ENCODE data around the gene ITK. TPM values are rescaled to one million over a fixed set of nuclear protein-coding genes. Genes with fewer than 3 reads are reported as not detected.
"Not testable (repeated sequence)": the region's sequence is repeated elsewhere in the genome, so short reads cannot be mapped to it uniquely, and the experiment has no call there.

ITK gene
- total RNA-seq, 1 donor from 2014 or later: 0.70 TPM

GRCh38 chr5:157236423-157236822 lies 55.8 kb downstream of the ITK start:
- no peak for ATAC-seq
- DNase-seq (ENCODE audit: low spot score): no peak

GRCh38 chr5:157241483-157241882 lies 60.8 kb downstream of the ITK start:
- DNase-seq (ENCODE audit: low spot score) (no peak), ATAC-seq (no peak)

- DNase-seq (ENCODE audit: low spot score); ATAC-seq: not testable (repeated sequence)
Observed at GRCh38 chr5:157244704-157245103, 64.1 kb downstream of the ITK start.

GRCh38 chr5:157245476-157245875 lies 64.8 kb downstream of the ITK start:
- DNase-seq (ENCODE audit: low spot score) (no peak), ATAC-seq (no peak)

GRCh38 chr5:157245886-157246285 lies 65.2 kb downstream of the ITK start:
- DNase-seq (ENCODE audit: low spot score) (no peak), ATAC-seq (no peak)

- no peak for ATAC-seq
- DNase-seq (ENCODE audit: low spot score): no peak
Observed at GRCh38 chr5:157247267-157247666, 66.6 kb downstream of the ITK start.

- no peak for DNase-seq (ENCODE audit: low spot score)
- ATAC-seq: no peak
Observed at GRCh38 chr5:157248821-157249470, 68.3 kb downstream of the ITK start.

- no peak for DNase-seq (ENCODE audit: low spot score)
- ATAC-seq: peak; percentile 26
Observed at GRCh38 chr5:157252711-157253465, 72.2 kb downstream of the ITK start.

GRCh38 chr5:157253547-157253946 lies 72.9 kb downstream of the ITK start:
- peak; percentile 58 for DNase-seq (ENCODE audit: low spot score)
- ATAC-seq: peak; percentile 99

- ATAC-seq (no peak), DNase-seq (ENCODE audit: low spot score) (no peak)
Observed at GRCh38 chr5:157258450-157258849, 77.8 kb downstream of the ITK start.

GRCh38 chr5:157259699-157260098 lies 79.1 kb downstream of the ITK start:
- DNase-seq (ENCODE audit: low spot score) (no peak), ATAC-seq (no peak)

- ATAC-seq (no peak), DNase-seq (ENCODE audit: low spot score) (no peak)
Observed at GRCh38 chr5:157263496-157264090, 83.0 kb downstream of the ITK start.

- ATAC-seq (peak; percentile 93), DNase-seq (ENCODE audit: low spot score) (peak; percentile 75)
Observed at GRCh38 chr5:157265714-157266285, 85.2 kb downstream of the ITK start, which contains the start of gene CYFIP2. CYFIP2 (plus strand) TSS chr5:157266123; CDS start chr5:157285362, 19,239 bp downstream.

- DNase-seq (ENCODE audit: low spot score): no peak
- ATAC-seq: peak; percentile 71
Observed at GRCh38 chr5:157266286-157267007, 85.8 kb downstream of the ITK start.

- ATAC-seq: peak; percentile 22
- no peak for DNase-seq (ENCODE audit: low spot score)
Observed at GRCh38 chr5:157267025-157267424, 86.4 kb downstream of the ITK start.

GRCh38 chr5:157267761-157268480 lies 87.3 kb downstream of the ITK start:
- ATAC-seq: no peak
- no peak for DNase-seq (ENCODE audit: low spot score)

- ATAC-seq: peak; percentile 18
- DNase-seq (ENCODE audit: low spot score): no peak
Observed at GRCh38 chr5:157269165-157269671, 88.6 kb downstream of the ITK start.

- ATAC-seq (no peak), DNase-seq (ENCODE audit: low spot score) (no peak)
Observed at GRCh38 chr5:157269761-157270272, 89.2 kb downstream of the ITK start.

GRCh38 chr5:157270771-157271170 lies 90.1 kb downstream of the ITK start:
- ATAC-seq: no peak
- no peak for DNase-seq (ENCODE audit: low spot score)

- no peak for ATAC-seq
- no peak for DNase-seq (ENCODE audit: low spot score)
Observed at GRCh38 chr5:157271740-157272271, 91.2 kb downstream of the ITK start.
